Tibial nerve (tissue), 4 donors: Measurements from ENCODE around the gene TMPRSS15. TPM values are rescaled to one million over a fixed set of nuclear protein-coding genes. Genes with fewer than 3 reads are reported as not detected.

ENCODE experiments used
- DNase-seq, 2 donors: peaks; one replicate each; pipeline ENCODE4 v3.0.0-alpha.2; 2019; ENCODE audit warnings: low spot score in 2 of 2
- H3K27ac ChIP-seq, 4 donors: fragments of 200-600 bp; sonication (generic) in 3 of 4; one replicate each; pipeline ENCODE4 v1.5.1; 2017 to 2019; ENCODE audit warnings: mild to moderate bottlenecking in 1 of 4
- H3K27me3 ChIP-seq, 2 donors: fragments of 200-600 bp; sonication (generic) in 1 of 2; one replicate each; pipeline versions ENCODE4 v1.5.1 to v1.6.0; 2017 to 2019
- H3K36me3 ChIP-seq, 3 donors: fragments of 200-600 bp; sonication (generic); one replicate each; pipeline ENCODE4 v1.5.1; 2018 to 2019
- H3K4me1 ChIP-seq, 4 donors: fragments of 200-600 bp; sonication (generic) in 3 of 4; one replicate each; pipeline ENCODE4 v1.5.1; 2017 to 2019
- H3K4me3 ChIP-seq, 4 donors: fragments of 200-600 bp; sonication (generic) in 3 of 4; one replicate each; pipeline ENCODE4 v1.5.1; 2017 to 2019; ENCODE audit warnings: mild to moderate bottlenecking in 1 of 4, moderate library complexity in 1 of 4
- H3K9me3 ChIP-seq, 4 donors: fragments of 200-600 bp; sonication (generic) in 3 of 4; one replicate each; pipeline ENCODE4 v1.5.1; 2017 to 2019
- EP300 ChIP-seq, 2 donors: sonication (generic); formaldehyde crosslinking; IDR thresholded peaks; one replicate each; pipeline ENCODE4 v1.6.1; 2017; ENCODE audit warnings: antibody characterized with exemption in 2 of 2, mild to moderate bottlenecking in 1 of 2
- POLR2A ChIP-seq, 2 donors: fragments of 450-650 bp; IDR thresholded peaks; one replicate each; pipeline ENCODE4 v1.6.1; 2017; ENCODE audit warnings: antibody characterized with exemption in 2 of 2, mild to moderate bottlenecking in 2 of 2, moderate library complexity in 2 of 2
- WGBS, 2 donors: methylation state at CpG; one replicate each; pipeline ENCODE4 v1.1.5; 2018; 5-methylcytosine and 5-hydroxymethylcytosine counted together
- total RNA-seq, 4 donors: library from RNA; depleted of rRNA; stranded (reverse); fragments of >200 nt; gene quantifications; one replicate each; pipeline ENCODE4 v1.1.0, GENCODE V29; 2016
- TF ChIP-seq, protein P1 (sequence below), 5 experiments: fragments of 200-600 bp in 3 of 5; fragments of 450-650 bp in 2 of 5; sonication (generic) in 3 of 5; IDR thresholded peaks; one replicate each; pipeline ENCODE4 v1.5.1; 2016 to 2019; ENCODE audit warnings: antibody characterized with exemption in 5 of 5, mild to moderate bottlenecking in 3 of 5, moderate library complexity in 2 of 5

The TMPRSS15 gene
- total RNA-seq, 4 donors from 2014 or later, result not detected

- Histone ChIP-seq H3K27me3 (no peaks in the 10 kb centered on the region), H3K9me3 (no peaks in the 10 kb centered on the region), H3K36me3 (no peaks in the 10 kb centered on the region), H3K4me3 (no peak overlapping the region), H3K27ac (no peak overlapping the region), H3K4me1 (no peaks in the 10 kb centered on the region)
- TF ChIP-seq, protein P1, sequence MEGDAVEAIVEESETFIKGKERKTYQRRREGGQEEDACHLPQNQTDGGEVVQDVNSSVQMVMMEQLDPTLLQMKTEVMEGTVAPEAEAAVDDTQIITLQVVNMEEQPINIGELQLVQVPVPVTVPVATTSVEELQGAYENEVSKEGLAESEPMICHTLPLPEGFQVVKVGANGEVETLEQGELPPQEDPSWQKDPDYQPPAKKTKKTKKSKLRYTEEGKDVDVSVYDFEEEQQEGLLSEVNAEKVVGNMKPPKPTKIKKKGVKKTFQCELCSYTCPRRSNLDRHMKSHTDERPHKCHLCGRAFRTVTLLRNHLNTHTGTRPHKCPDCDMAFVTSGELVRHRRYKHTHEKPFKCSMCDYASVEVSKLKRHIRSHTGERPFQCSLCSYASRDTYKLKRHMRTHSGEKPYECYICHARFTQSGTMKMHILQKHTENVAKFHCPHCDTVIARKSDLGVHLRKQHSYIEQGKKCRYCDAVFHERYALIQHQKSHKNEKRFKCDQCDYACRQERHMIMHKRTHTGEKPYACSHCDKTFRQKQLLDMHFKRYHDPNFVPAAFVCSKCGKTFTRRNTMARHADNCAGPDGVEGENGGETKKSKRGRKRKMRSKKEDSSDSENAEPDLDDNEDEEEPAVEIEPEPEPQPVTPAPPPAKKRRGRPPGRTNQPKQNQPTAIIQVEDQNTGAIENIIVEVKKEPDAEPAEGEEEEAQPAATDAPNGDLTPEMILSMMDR (IDR thresholded peaks at IDR 0.05), result no peak
- TF ChIP-seq EP300 (IDR thresholded peaks at IDR 0.05), result no peak
- no peak for TF ChIP-seq POLR2A (IDR thresholded peaks at IDR 0.05)
- 57 to 69% methylated on average over 3 of the region's 3 CpGs for WGBS, 2 donors
- DNase-seq, result no peak
These were observed 127.8 kb downstream of the TMPRSS15 start for GRCh38 chr21:18275781-18276180.

DNA sequence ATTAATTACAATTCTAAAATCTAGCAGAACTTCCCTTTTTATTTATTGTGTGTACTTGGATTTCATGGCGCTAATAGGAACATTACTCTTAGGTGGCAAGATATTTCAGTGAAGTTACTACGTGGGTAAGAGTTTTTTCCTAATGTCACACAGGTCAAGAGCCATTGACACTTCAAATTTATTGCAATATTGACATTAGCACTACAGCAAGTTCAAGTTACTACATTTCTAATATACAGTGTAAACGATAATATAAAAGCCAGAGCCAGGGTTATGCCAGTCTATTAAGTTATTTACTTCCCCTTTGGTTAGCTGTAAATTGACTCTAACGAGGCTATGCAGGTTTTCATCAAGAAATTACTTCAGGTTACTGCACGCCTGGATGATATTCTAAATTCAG lies 129.2 kb downstream of the TMPRSS15 start:
- Histone ChIP-seq H3K4me1 (no peaks in the 10 kb centered on the region), H3K4me3 (no peak overlapping the region), H3K36me3 (no peaks in the 10 kb centered on the region), H3K9me3 (no peaks in the 10 kb centered on the region), H3K27ac (no peak overlapping the region), H3K27me3 (no peaks in the 10 kb centered on the region)
- TF ChIP-seq, protein P1 (IDR thresholded peaks at IDR 0.05), result no peak
- TF ChIP-seq EP300 (IDR thresholded peaks at IDR 0.05) (no peak), POLR2A (IDR thresholded peaks at IDR 0.05) (no peak)
- WGBS, 2 donors, result 79 to 85% methylated on average over 5 of the region's 5 CpGs
- no peak for DNase-seq

DNA sequence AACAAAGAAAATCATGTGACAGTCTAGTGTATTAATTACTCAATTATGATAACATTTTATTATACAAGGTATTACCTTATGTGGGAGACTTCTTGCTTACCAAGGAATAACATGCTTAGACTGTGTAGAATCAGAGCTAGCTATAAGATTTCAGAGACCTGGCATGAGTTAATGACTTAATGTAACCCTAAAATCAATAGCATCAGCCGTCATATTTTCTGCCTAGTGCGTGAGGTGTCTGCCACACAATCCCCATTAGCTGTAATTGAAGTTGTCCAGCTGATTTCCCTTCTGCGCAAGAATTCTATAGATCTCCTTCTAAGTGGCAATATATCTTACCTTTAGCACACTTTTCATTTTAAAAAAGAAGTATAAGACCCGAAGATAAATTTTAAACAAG lies 130.2 kb downstream of the TMPRSS15 start:
- 89 to 91% methylated on average over 4 of the region's 4 CpGs for WGBS, 2 donors
- no peak for DNase-seq
- TF ChIP-seq POLR2A (IDR thresholded peaks at IDR 0.05), result no peak
- TF ChIP-seq, protein P1 (IDR thresholded peaks at IDR 0.05), result no peak
- no peak for TF ChIP-seq EP300 (IDR thresholded peaks at IDR 0.05)
- no peaks in the 10 kb centered on the region for H3K4me1 ChIP-seq
- H3K4me3 ChIP-seq, result no peak overlapping the region
- no peaks in the 10 kb centered on the region for H3K9me3 ChIP-seq
- H3K27me3 ChIP-seq, result no peaks in the 10 kb centered on the region
- H3K27ac ChIP-seq, result no peak overlapping the region
- H3K36me3 ChIP-seq, result no peaks in the 10 kb centered on the region

GRCh38 chr21:18269856-18270255 lies 133.7 kb downstream of the TMPRSS15 start:
- no peaks in the 10 kb centered on the region for H3K9me3 ChIP-seq
- H3K4me3 ChIP-seq, result no peak overlapping the region
- no peak for DNase-seq
- no peak overlapping the region for H3K27ac ChIP-seq
- TF ChIP-seq POLR2A (IDR thresholded peaks at IDR 0.05), result no peak
- TF ChIP-seq EP300 (IDR thresholded peaks at IDR 0.05), result no peak
- TF ChIP-seq, protein P1 (IDR thresholded peaks at IDR 0.05), result no peak
- H3K27me3 ChIP-seq, result no peaks in the 10 kb centered on the region
- WGBS, 2 donors, result 90 to 96% methylated on average over 7 of the region's 7 CpGs
- no peaks in the 10 kb centered on the region for H3K4me1 ChIP-seq
- no peaks in the 10 kb centered on the region for H3K36me3 ChIP-seq

DNA sequence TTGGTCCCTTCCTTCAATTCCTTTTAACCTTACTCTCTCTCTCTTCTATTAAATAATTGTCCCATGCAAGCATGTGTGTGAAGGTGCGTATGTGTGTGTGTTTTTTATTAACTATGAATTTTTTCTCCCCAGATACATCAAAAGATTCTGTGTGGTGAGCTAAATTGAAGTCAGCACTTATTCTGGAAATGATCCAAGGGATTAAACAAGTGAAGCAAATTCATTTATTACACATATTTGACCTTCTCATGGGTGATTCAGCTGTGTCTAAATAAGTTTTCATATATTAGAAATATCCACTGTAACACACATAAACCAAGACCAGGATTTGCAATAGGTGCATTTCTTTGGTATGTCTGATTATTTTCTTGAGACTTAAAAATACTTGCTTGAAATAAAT lies 134.7 kb downstream of the TMPRSS15 start:
- Histone ChIP-seq H3K27me3 (no peaks in the 10 kb centered on the region), H3K9me3 (no peaks in the 10 kb centered on the region), H3K4me3 (no peak overlapping the region), H3K36me3 (no peaks in the 10 kb centered on the region), H3K27ac (no peak overlapping the region), H3K4me1 (no peaks in the 10 kb centered on the region)
- DNase-seq, result no peak
- TF ChIP-seq EP300 (IDR thresholded peaks at IDR 0.05) (no peak), POLR2A (IDR thresholded peaks at IDR 0.05) (no peak)
- TF ChIP-seq, protein P1 (IDR thresholded peaks at IDR 0.05), result no peak
- 77 to 87% methylated on average over 1 of the region's 1 CpG for WGBS, 2 donors
